ENCODE results near the gene PCED1B. TPM values are rescaled to one million over a fixed set of nuclear protein-coding genes. Genes with fewer than 3 reads are reported as not detected.

PCED1B gene
- total RNA-seq, 1 experiment from 2014 or later: 3.3 TPM

GRCh38 chr12:47267571-47267970 is 188.2 kb downstream of the PCED1B start:
- no peak overlapping the region for H2BK120ac ChIP-seq (ENCODE audit: low read depth, low read length, poor library complexity, severe bottlenecking)
- no peak overlapping the region for H2BK20ac ChIP-seq (ENCODE audit: low read depth, low read length, poor library complexity, severe bottlenecking)
- H3K36me3 Mint-ChIP-seq (ENCODE audit: insufficient read depth in 1 of 3, low read depth in 3 of 3): no peaks in the 10 kb centered on the region
- H3K9me3 ChIP-seq (ENCODE audit: control insufficient read depth, low read depth, low read length): no peaks in the 10 kb centered on the region
- H3K14ac ChIP-seq (ENCODE audit: insufficient read depth, low read length): no peak overlapping the region; the same call in 1 of the 2 replicates
- no peak overlapping the region for H2BK5ac ChIP-seq (ENCODE audit: insufficient read length, low read length)
- H2AFZ ChIP-seq (ENCODE audit: low read length): no peak overlapping the region
- H3K79me2 ChIP-seq (ENCODE audit: insufficient read depth, low read length): no peaks in the 10 kb centered on the region
- H2BK15ac ChIP-seq (ENCODE audit: low read depth, low read length): no peak overlapping the region
- H4K20me1 ChIP-seq (ENCODE audit: control insufficient read depth, insufficient read depth, insufficient read length): no peaks in the 10 kb centered on the region
- no peak overlapping the region for H3K4me3 Mint-ChIP-seq
- DNase-seq: no peak
- H3K27me3 ChIP-seq (ENCODE audit: insufficient read depth, low read length): no peaks in the 10 kb centered on the region
- no peak overlapping the region for H3K4ac ChIP-seq (ENCODE audit: low read depth, low read length)
- H4K91ac ChIP-seq (ENCODE audit: insufficient read length, low read depth, low read length): no peak overlapping the region
- H3K9ac ChIP-seq (ENCODE audit: extremely low read depth, insufficient read length, low read length): no peak overlapping the region
- no peak overlapping the region for H3K27ac ChIP-seq (ENCODE audit: insufficient read length, low read depth, low read length)
- H3K79me1 ChIP-seq (ENCODE audit: insufficient read depth, low read depth, low read length, poor library complexity, severe bottlenecking): no peaks in the 10 kb centered on the region
- no peak overlapping the region for H3K23ac ChIP-seq (ENCODE audit: insufficient read length, low read depth, low read length)
- TF ChIP-seq CTCF (conservative IDR thresholded peaks at IDR 0.05): no peak
- no peaks in the 10 kb centered on the region for H3K9me3 Mint-ChIP-seq
- H2BK12ac ChIP-seq (ENCODE audit: insufficient read length, low read depth, low read length): no peak overlapping the region
- H4K5ac ChIP-seq (ENCODE audit: insufficient read length, low read depth, low read length): no peak overlapping the region
- no CpG with 5 or more reads among the region's 4 CpGs for WGBS (ENCODE audit: extremely low coverage, insufficient read length, low lambda C conversion rate)
- no peaks in the 10 kb centered on the region; the same call in 1 of the 2 replicates for H3K27me3 Mint-ChIP-seq (ENCODE audit: low read depth)
- no peak overlapping the region for H4K8ac ChIP-seq (replicated peaks; ENCODE audit: insufficient read length, low read depth, low read length)
- no peak overlapping the region for H2AK5ac ChIP-seq (ENCODE audit: insufficient read length, low read length)
- no peak overlapping the region for H3K4me2 ChIP-seq (ENCODE audit: insufficient read depth, insufficient read length, low read length)
- H3K56ac ChIP-seq (ENCODE audit: insufficient read length, low read depth, low read length): no peak overlapping the region
- no peak overlapping the region for H3T11ph ChIP-seq (ENCODE audit: low read length)
- no peak overlapping the region for H3K18ac ChIP-seq (ENCODE audit: insufficient read length, low read depth, low read length)
- no peaks in the 10 kb centered on the region for H3K23me2 ChIP-seq (ENCODE audit: insufficient read length, low read depth, low read length, poor library complexity, severe bottlenecking)
- no peak overlapping the region for H3K27ac Mint-ChIP-seq
- H3K4me1 Mint-ChIP-seq: 0 out of 4 replicates have a peak, but pooled peaks cover 3 to 4% of the 10 kb centered on the region in 2 experiments
- H3K4me1 ChIP-seq (ENCODE audit: insufficient read depth, low read length): no peaks in the 10 kb centered on the region
